ENCODE data around the gene PTPRQ.

Gene PTPRQ

DNA sequence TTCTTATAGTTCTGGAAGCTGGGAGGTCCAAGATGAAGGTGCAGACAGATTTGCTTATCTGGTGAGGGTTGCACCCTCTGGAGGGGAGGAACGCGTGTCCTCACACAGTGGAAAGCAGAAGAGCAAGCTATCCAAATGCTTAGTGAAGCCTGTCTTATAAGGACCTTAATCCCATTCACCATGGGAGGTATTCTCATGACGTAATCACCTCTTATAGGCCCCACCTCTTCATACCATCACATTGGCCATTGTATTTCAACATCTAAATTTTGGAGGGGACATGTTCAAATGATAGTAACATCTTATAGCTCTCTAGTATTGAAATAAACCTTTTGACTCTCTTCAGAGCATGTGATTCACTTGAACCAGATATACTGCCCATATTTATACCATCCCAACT lies 158.4 kb downstream of the PTPRQ start:
- no peaks in the 10 kb centered on the region for H3K9me3 ChIP-seq (ENCODE audit: control insufficient read depth, insufficient read depth, low read depth, low read length)
- H3K4me1 ChIP-seq (ENCODE audit: control insufficient read depth, insufficient read depth, low read length): no peaks in the 10 kb centered on the region
- no peak overlapping the region for H3K4me3 ChIP-seq (ENCODE audit: low read depth, low read length)
- no peaks in the 10 kb centered on the region for H3K27me3 ChIP-seq (ENCODE audit: control insufficient read depth, insufficient read depth, low read length)
- H3K36me3 ChIP-seq (ENCODE audit: control insufficient read depth, insufficient read depth, low read length): no peaks in the 10 kb centered on the region
- H3K9ac ChIP-seq (ENCODE audit: low read length): no peak overlapping the region
- no peak overlapping the region for H3K27ac ChIP-seq (ENCODE audit: low read depth, low read length)

DNA sequence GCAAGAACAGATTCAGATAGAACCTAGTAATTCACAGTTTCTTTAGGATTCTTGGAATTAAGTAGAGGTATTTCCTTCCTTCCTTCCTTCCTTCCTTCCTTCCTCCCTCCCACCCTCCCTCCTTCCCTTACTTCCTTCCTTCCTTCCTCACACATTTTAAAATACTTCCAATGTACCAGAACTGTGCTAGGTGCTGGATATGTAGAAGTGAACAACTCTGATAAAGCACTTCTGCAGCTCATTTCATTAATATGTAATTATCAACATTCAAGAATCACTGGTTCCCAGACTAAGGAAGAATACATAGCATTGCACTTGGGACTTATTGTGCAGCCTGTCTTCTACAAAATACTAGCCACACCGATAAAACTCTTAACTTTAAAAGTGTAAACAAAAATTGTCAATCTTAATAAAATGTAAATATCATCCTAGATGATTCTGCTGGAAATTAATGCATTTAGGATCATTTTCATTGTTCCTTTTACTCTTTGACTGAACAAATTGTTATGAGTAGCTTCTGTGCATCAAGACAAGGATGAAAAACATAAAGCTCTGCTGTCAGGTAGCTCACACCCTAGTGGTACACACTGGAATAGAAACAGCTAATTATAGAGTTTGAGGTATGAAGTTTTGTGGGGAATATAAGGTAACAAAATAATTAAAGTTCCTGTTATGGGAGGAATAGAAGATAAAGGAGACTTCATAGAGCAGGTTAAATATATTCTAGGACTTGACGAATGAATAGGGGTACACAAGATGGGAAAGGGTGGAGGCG lies 163.5 kb downstream of the PTPRQ start:
- H3K27me3 ChIP-seq (ENCODE audit: control insufficient read depth, insufficient read depth, low read length): no peaks in the 10 kb centered on the region
- no peak overlapping the region for H3K27ac ChIP-seq (ENCODE audit: low read depth, low read length)
- H3K4me1 ChIP-seq (ENCODE audit: control insufficient read depth, insufficient read depth, low read length): no peaks in the 10 kb centered on the region
- H3K9me3 ChIP-seq (ENCODE audit: control insufficient read depth, insufficient read depth, low read depth, low read length): no peaks in the 10 kb centered on the region
- H3K9ac ChIP-seq (ENCODE audit: low read length): no peak overlapping the region
- H3K36me3 ChIP-seq (ENCODE audit: control insufficient read depth, insufficient read depth, low read length): no peaks in the 10 kb centered on the region
- no peak overlapping the region for H3K4me3 ChIP-seq (ENCODE audit: low read depth, low read length)

DNA sequence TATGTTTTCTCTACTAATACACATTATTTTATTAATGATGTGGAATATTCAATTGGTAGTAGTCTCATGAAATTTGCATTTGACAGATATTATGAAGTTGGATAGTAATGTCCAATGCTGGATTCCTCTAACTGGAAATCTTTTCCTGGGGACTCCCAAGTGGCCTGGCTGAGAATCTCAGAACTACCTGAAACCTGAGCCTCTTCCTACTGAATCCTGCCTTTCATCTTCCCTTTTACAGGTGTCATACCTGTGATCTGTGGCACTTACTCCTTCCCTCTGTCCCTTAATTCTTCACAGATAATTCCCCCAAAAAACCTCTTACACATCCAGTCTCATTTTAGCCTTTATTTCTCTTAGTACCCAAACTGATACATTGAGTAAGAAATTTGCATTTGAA lies 173.7 kb downstream of the PTPRQ start:
- H3K27me3 ChIP-seq (ENCODE audit: control insufficient read depth, insufficient read depth, low read length): no peaks in the 10 kb centered on the region
- no peaks in the 10 kb centered on the region for H3K36me3 ChIP-seq (ENCODE audit: control insufficient read depth, insufficient read depth, low read length)
- no peak overlapping the region for H3K9ac ChIP-seq (ENCODE audit: low read length)
- no peak overlapping the region for H3K4me3 ChIP-seq (ENCODE audit: low read depth, low read length)
- H3K4me1 ChIP-seq (ENCODE audit: control insufficient read depth, insufficient read depth, low read length): peaks cover 2% of the 10 kb centered on the region; the same call in 1 of the 2 replicates
- no peak overlapping the region for H3K27ac ChIP-seq (ENCODE audit: low read depth, low read length)
- no peaks in the 10 kb centered on the region for H3K9me3 ChIP-seq (ENCODE audit: control insufficient read depth, insufficient read depth, low read depth, low read length)

DNA sequence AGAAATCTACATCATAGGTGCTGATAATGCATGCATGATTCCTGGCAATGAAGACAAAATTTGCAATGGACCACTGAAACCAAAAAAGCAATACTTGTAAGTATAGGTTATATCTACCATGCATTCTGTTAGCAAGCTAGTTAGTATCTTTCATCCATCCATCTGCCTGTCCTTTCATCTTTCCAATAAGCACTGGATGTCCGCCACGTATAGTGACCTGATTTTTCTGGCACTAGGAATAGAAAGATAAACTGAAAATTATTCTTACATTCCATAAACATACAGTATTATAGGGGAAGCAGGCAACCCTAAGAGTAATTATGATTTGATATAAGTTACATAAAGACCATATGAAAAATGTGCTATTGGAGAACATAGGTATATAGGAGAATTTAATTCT lies 176.2 kb downstream of the PTPRQ start:
- Histone ChIP-seq H3K27me3 (ENCODE audit: control insufficient read depth, insufficient read depth, low read length) (no peaks in the 10 kb centered on the region), H3K27ac (ENCODE audit: low read depth, low read length) (no peak overlapping the region), H3K36me3 (ENCODE audit: control insufficient read depth, insufficient read depth, low read length) (no peaks in the 10 kb centered on the region), H3K9ac (ENCODE audit: low read length) (no peak overlapping the region), H3K4me1 (ENCODE audit: control insufficient read depth, insufficient read depth, low read length) (peaks cover 2% of the 10 kb centered on the region; the same call in 1 of the 2 replicates), H3K9me3 (ENCODE audit: control insufficient read depth, insufficient read depth, low read depth, low read length) (no peaks in the 10 kb centered on the region), H3K4me3 (ENCODE audit: low read depth, low read length) (no peak overlapping the region)

DNA sequence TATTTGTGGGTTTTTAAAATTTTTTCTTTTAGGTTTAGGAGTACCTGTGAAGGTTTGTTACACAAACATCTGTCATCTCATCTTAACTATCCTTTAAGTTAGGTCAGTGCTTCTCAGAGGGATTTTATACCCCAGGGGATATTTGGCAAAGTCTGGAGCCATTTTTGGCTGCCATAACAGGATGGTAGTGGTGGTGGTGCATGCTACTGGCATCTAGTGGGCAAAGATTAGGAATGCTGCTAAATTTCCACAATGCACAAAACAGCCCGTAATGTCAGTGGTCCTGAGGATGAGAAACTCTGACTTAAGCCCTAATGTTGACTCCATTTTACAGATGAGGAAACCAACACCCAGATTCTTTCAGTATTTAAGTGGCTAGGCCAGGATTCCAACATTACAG lies 178.2 kb downstream of the PTPRQ start:
- Histone ChIP-seq H3K9ac (ENCODE audit: low read length) (no peak overlapping the region), H3K4me3 (ENCODE audit: low read depth, low read length) (no peak overlapping the region), H3K4me1 (ENCODE audit: control insufficient read depth, insufficient read depth, low read length) (peaks cover 2% of the 10 kb centered on the region; the same call in 1 of the 2 replicates), H3K9me3 (ENCODE audit: control insufficient read depth, insufficient read depth, low read depth, low read length) (no peaks in the 10 kb centered on the region), H3K36me3 (ENCODE audit: control insufficient read depth, insufficient read depth, low read length) (no peaks in the 10 kb centered on the region), H3K27ac (ENCODE audit: low read depth, low read length) (no peak overlapping the region), H3K27me3 (ENCODE audit: control insufficient read depth, insufficient read depth, low read length) (no peaks in the 10 kb centered on the region)

DNA sequence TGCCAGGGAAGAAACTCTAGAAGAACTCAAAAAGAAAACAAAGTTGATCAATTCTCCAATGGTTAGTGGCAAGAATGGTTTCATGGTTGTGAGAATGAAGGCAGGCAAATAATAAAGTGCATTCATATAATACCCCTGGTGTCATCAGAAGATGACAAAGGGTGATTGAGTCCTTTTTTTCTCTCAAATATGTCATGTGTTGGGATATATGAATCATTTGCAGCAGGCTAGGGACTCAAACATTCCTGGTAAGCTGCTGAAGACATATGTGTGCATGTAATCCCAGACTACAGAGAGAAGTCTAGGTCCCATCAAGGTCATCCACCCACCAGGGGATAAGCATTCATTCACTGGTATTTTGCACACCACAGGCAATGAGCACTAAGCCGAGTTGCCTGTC lies 181.0 kb downstream of the PTPRQ start:
- Histone ChIP-seq H3K9ac (ENCODE audit: low read length) (no peak overlapping the region), H3K4me1 (ENCODE audit: control insufficient read depth, insufficient read depth, low read length) (no peaks in the 10 kb centered on the region), H3K27ac (ENCODE audit: low read depth, low read length) (no peak overlapping the region), H3K4me3 (ENCODE audit: low read depth, low read length) (no peak overlapping the region), H3K36me3 (ENCODE audit: control insufficient read depth, insufficient read depth, low read length) (no peaks in the 10 kb centered on the region), H3K27me3 (ENCODE audit: control insufficient read depth, insufficient read depth, low read length) (no peaks in the 10 kb centered on the region), H3K9me3 (ENCODE audit: control insufficient read depth, insufficient read depth, low read depth, low read length) (no peaks in the 10 kb centered on the region)

DNA sequence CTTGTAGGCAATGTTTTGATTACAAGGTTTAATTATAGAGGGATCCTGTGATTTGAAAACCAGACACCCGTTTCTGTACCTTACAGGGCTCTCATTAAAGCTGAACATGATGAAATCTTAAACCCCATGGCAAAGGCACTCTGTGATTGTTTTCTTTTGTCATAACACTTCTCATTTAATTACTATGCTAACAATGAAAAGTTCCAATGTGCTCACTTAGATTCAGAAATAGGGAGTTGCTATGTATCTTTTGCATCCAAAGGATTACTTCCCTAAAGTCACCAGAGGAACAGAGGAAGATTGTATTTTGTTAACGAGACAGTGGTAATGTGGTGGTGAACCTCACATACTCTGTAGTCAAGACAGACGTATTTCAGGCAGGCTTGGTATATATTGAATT lies 181.9 kb downstream of the PTPRQ start:
- Histone ChIP-seq H3K4me1 (ENCODE audit: control insufficient read depth, insufficient read depth, low read length) (no peaks in the 10 kb centered on the region), H3K9ac (ENCODE audit: low read length) (no peak overlapping the region), H3K4me3 (ENCODE audit: low read depth, low read length) (no peak overlapping the region), H3K36me3 (ENCODE audit: control insufficient read depth, insufficient read depth, low read length) (no peaks in the 10 kb centered on the region), H3K27me3 (ENCODE audit: control insufficient read depth, insufficient read depth, low read length) (no peaks in the 10 kb centered on the region), H3K27ac (ENCODE audit: low read depth, low read length) (no peak overlapping the region), H3K9me3 (ENCODE audit: control insufficient read depth, insufficient read depth, low read depth, low read length) (no peaks in the 10 kb centered on the region)

DNA sequence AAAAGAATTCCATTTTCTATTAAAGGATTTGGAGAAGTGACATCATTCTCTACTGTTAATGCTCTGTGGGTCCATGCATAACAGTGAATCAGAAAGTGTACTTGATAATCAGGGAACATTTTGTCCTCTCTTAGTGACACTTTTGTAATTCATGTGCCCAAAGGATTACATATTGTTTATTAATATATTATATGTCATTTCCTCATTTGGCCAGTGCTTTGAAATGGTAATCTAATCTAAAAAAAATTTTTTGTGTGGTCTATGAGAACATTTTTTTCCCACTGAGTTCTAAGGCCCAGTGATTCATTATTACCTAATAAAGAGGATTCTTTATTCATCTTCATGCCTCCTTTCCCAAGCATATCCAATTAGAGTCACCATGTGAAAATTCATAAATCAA lies 183.7 kb downstream of the PTPRQ start:
- H3K9me3 ChIP-seq (ENCODE audit: control insufficient read depth, insufficient read depth, low read depth, low read length): no peaks in the 10 kb centered on the region
- no peak overlapping the region for H3K9ac ChIP-seq (ENCODE audit: low read length)
- peaks cover 4% of the 10 kb centered on the region; the same call in 1 of the 2 replicates for H3K4me1 ChIP-seq (ENCODE audit: control insufficient read depth, insufficient read depth, low read length)
- no peak overlapping the region for H3K4me3 ChIP-seq (ENCODE audit: low read depth, low read length)
- no peak overlapping the region for H3K27ac ChIP-seq (ENCODE audit: low read depth, low read length)
- no peaks in the 10 kb centered on the region for H3K36me3 ChIP-seq (ENCODE audit: control insufficient read depth, insufficient read depth, low read length)
- no peaks in the 10 kb centered on the region for H3K27me3 ChIP-seq (ENCODE audit: control insufficient read depth, insufficient read depth, low read length)

DNA sequence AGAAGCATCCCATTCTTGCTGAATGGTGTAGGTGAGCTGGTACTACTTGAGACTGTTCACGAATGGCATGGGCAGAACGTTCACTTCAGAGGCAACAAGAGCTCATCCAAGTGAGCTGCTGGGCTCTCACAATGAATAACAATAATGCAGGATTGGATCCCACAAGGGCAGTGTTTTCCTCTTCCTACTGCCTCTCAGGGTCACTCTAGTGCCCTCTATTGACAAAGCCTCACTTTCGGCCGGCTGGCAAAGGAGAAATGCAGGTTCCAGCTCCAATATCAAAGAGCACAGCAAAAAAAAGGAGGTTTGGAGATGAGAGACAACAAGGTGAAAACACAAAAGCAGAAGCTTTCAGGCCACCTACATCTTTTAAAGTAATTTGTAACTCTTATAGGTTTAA lies 188.8 kb downstream of the PTPRQ start:
- Histone ChIP-seq H3K36me3 (ENCODE audit: control insufficient read depth, insufficient read depth, low read length) (no peaks in the 10 kb centered on the region), H3K4me3 (ENCODE audit: low read depth, low read length) (no peak overlapping the region), H3K9ac (ENCODE audit: low read length) (no peak overlapping the region), H3K27me3 (ENCODE audit: control insufficient read depth, insufficient read depth, low read length) (no peaks in the 10 kb centered on the region), H3K9me3 (ENCODE audit: control insufficient read depth, insufficient read depth, low read depth, low read length) (no peaks in the 10 kb centered on the region), H3K4me1 (ENCODE audit: control insufficient read depth, insufficient read depth, low read length) (peaks cover 4% of the 10 kb centered on the region; the same call in 1 of the 2 replicates), H3K27ac (ENCODE audit: low read depth, low read length) (no peak overlapping the region)

DNA sequence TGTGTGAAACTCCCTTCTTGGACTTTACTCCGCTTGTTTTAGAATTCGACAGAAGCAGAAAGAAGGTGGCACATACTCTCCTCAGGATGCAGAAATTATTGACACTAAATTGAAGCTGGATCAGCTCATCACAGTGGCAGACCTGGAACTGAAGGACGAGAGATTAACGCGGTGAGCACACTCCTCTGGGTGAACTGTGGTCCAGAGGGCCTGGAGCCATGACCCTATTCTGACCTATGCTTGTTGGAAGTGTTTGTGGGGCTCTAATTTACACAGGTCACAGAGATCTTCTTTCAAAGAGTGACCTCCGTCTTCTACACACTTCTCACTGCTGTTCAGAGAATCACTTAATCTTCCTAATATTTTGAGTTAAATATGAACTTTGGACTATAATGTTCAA lies 190.9 kb downstream of the PTPRQ start:
- peaks cover 4% of the 10 kb centered on the region; the same call in 1 of the 2 replicates for H3K4me1 ChIP-seq (ENCODE audit: control insufficient read depth, insufficient read depth, low read length)
- no peak overlapping the region for H3K9ac ChIP-seq (ENCODE audit: low read length)
- no peaks in the 10 kb centered on the region for H3K9me3 ChIP-seq (ENCODE audit: control insufficient read depth, insufficient read depth, low read depth, low read length)
- no peak overlapping the region for H3K4me3 ChIP-seq (ENCODE audit: low read depth, low read length)
- no peak overlapping the region for H3K27ac ChIP-seq (ENCODE audit: low read depth, low read length)
- H3K36me3 ChIP-seq (ENCODE audit: control insufficient read depth, insufficient read depth, low read length): no peaks in the 10 kb centered on the region
- H3K27me3 ChIP-seq (ENCODE audit: control insufficient read depth, insufficient read depth, low read length): no peaks in the 10 kb centered on the region

DNA sequence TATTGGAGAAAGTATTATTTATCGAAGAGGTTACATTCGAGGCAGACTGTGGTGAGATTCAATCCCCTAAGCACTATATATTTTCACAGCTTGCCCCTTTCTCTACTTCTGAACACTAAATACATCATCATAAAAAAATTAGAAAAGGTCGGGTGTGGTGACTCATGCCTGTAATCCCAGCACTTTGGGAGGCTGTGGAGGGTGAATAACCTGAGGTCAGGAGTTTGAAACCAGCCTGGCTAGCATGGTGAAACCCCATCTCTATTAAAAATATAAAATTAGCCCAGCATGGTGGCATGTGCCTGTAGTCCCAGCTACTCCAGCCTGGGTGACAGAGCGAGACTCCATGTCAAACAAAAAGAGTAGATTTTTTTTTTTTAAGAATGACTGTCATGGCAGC lies 192.8 kb downstream of the PTPRQ start:
- Histone ChIP-seq H3K4me3 (ENCODE audit: low read depth, low read length) (no peak overlapping the region), H3K4me1 (ENCODE audit: control insufficient read depth, insufficient read depth, low read length) (peaks cover 4% of the 10 kb centered on the region; the same call in 1 of the 2 replicates), H3K36me3 (ENCODE audit: control insufficient read depth, insufficient read depth, low read length) (no peaks in the 10 kb centered on the region), H3K27ac (ENCODE audit: low read depth, low read length) (no peak overlapping the region), H3K9ac (ENCODE audit: low read length) (no peak overlapping the region), H3K9me3 (ENCODE audit: control insufficient read depth, insufficient read depth, low read depth, low read length) (no peaks in the 10 kb centered on the region), H3K27me3 (ENCODE audit: control insufficient read depth, insufficient read depth, low read length) (no peaks in the 10 kb centered on the region)

All from HUES6 (cell line).